ENCODE measurements around the gene COL9A3.

DNA sequence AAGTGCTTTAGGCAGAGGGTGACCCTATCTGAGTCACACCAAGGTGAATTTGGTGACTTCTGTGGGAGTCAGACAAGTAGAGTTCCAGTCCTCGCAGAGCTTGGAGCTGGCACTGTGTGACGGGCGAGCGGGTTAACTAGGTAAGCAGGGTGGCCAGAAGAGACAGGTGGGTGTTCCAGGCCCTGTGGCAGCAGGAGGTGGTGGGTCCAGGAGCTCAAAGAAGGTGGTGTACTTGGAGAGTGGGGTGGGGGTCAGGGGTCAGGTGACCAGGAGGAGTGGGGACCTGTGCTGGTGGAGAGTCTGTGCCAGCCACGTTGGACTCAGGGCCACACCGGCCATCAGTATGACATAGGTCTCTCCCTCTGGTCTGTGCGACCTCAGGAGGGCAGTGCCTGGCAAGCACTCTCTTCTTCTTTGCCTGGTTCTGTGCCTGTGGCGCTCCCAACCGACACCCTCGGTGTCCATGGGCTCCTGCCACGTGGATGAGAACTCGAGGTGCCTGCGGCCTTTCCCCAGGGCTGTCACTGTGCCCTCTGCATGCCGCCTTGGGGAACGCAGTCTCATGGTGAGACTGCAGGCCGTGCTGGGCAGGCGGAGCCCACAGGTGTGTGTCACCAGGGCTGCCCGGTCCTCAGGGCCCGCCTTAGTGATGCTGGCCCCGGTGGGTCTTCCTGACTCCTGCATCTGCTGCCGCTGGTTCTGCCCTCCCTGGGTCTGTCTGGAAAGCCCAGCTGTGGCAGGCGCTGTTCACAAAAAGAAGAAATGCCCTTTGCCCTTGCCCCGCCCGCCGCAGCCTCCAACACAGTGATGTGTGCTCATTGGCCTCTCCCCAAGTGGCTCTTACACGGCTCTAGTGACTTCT, 18.9 kb upstream of the COL9A3 start:
- TF ChIP-seq, protein P1, sequence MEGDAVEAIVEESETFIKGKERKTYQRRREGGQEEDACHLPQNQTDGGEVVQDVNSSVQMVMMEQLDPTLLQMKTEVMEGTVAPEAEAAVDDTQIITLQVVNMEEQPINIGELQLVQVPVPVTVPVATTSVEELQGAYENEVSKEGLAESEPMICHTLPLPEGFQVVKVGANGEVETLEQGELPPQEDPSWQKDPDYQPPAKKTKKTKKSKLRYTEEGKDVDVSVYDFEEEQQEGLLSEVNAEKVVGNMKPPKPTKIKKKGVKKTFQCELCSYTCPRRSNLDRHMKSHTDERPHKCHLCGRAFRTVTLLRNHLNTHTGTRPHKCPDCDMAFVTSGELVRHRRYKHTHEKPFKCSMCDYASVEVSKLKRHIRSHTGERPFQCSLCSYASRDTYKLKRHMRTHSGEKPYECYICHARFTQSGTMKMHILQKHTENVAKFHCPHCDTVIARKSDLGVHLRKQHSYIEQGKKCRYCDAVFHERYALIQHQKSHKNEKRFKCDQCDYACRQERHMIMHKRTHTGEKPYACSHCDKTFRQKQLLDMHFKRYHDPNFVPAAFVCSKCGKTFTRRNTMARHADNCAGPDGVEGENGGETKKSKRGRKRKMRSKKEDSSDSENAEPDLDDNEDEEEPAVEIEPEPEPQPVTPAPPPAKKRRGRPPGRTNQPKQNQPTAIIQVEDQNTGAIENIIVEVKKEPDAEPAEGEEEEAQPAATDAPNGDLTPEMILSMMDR (IDR thresholded peaks at IDR 0.05): peak in 2 of 5 experiments; percentile 14 to 35
- TF ChIP-seq EP300 (IDR thresholded peaks at IDR 0.05; ENCODE audit: low read depth) (no peak), POLR2A (IDR thresholded peaks at IDR 0.05) (peak; percentile 42), POLR2AphosphoS5 (IDR thresholded peaks at IDR 0.05) (peak in 1 of 3 donors; percentile 12)

Data from transverse colon (tissue), 4 donors.